Measurements from ENCODE around the gene SKOR2.

Gene SKOR2

DNA sequence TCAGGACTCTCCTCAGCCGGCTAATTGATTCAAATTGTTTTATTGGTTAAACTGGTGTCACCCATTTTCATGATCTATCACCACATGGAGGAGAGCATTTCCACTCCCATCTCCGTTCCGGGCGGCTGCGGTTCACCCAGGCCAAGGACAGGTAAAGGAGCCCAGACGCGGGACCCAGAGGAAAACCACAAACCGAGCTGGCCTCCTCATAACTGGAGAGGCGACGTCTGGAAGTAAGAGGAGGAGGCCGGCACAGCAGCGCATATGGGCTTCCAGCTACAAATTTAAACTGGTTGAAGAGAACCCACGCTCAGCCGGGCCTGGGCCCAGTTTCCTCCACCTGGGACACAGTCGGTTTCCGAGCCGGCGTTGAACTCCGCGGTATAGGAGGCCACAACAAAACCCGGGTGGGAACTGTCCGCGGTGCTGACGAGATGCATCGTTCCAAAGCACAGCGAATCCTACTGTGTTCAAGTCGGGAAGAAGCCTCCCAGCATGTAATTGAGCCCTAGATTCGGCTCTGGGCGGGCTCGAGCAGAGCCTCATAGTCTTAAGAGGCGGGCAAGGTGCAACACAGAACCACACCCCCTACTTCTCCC is 3.0 kb upstream of the SKOR2 start (continued):
- TF ChIP-seq OSR1 (CRISPR knock-in tag; IDR thresholded peaks at IDR 0.05) (no peak), ZNF8 (CRISPR knock-in tag; IDR thresholded peaks at IDR 0.05) (no peak), ESRRG (CRISPR knock-in tag; IDR thresholded peaks at IDR 0.05) (no peak), ZNF70 (CRISPR knock-in tag; IDR thresholded peaks at IDR 0.05) (no peak), ZC3H10 (CRISPR knock-in tag; IDR thresholded peaks at IDR 0.05) (no peak)
- TF ChIP-seq, protein P1, sequence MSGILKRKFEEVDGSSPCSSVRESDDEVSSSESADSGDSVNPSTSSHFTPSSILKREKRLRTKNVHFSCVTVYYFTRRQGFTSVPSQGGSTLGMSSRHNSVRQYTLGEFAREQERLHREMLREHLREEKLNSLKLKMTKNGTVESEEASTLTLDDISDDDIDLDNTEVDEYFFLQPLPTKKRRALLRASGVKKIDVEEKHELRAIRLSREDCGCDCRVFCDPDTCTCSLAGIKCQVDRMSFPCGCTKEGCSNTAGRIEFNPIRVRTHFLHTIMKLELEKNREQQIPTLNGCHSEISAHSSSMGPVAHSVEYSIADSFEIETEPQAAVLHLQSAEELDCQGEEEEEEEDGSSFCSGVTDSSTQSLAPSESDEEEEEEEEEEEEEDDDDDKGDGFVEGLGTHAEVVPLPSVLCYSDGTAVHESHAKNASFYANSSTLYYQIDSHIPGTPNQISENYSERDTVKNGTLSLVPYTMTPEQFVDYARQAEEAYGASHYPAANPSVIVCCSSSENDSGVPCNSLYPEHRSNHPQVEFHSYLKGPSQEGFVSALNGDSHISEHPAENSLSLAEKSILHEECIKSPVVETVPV (CRISPR knock-in tag; IDR thresholded peaks at IDR 0.05) = no peak
- TF ChIP-seq, protein P2, sequence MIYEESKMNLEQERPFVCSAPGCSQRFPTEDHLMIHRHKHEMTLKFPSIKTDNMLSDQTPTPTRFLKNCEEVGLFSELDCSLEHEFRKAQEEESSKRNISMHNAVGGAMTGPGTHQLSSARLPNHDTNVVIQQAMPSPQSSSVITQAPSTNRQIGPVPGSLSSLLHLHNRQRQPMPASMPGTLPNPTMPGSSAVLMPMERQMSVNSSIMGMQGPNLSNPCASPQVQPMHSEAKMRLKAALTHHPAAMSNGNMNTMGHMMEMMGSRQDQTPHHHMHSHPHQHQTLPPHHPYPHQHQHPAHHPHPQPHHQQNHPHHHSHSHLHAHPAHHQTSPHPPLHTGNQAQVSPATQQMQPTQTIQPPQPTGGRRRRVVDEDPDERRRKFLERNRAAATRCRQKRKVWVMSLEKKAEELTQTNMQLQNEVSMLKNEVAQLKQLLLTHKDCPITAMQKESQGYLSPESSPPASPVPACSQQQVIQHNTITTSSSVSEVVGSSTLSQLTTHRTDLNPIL (CRISPR knock-in tag; IDR thresholded peaks at IDR 0.05; ENCODE audit: low read depth) = no peak

DNA sequence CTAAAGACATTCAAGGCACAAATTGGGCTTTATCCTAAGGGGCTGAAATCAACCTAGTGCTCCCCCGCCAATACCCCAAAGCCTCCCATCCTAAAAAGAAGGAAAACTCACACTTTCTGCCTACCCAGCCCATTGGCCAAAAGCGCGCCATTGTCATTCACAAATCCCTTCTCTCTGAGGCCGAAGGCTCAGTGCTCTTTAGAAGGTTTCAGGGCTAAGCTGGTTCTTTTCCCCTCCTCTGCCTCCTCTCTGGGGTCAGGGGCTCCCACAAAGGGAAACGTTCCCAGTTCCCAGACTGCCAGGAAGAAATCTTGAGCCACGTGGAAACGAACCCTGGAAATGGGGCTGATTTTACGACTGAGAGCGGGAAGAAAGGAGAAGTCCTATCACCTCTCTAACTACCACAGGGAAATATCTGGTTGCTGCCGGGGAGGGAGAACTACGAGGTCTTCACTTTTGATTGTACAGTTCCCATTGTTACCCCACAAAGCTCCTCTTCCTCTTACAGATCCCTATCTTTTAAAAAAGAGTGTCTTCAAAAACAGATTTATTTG is 1.7 kb upstream of the SKOR2 start:
- no peak for ATAC-seq
- TF ChIP-seq ZC3H10 (CRISPR knock-in tag; IDR thresholded peaks at IDR 0.05) (no peak), RARB (CRISPR knock-in tag; IDR thresholded peaks at IDR 0.05) (no peak), ISL1 (CRISPR knock-in tag; IDR thresholded peaks at IDR 0.05) (no peak), ZNF8 (CRISPR knock-in tag; IDR thresholded peaks at IDR 0.05) (no peak), ZNF70 (CRISPR knock-in tag; IDR thresholded peaks at IDR 0.05) (no peak)
- TF ChIP-seq, protein P3, sequence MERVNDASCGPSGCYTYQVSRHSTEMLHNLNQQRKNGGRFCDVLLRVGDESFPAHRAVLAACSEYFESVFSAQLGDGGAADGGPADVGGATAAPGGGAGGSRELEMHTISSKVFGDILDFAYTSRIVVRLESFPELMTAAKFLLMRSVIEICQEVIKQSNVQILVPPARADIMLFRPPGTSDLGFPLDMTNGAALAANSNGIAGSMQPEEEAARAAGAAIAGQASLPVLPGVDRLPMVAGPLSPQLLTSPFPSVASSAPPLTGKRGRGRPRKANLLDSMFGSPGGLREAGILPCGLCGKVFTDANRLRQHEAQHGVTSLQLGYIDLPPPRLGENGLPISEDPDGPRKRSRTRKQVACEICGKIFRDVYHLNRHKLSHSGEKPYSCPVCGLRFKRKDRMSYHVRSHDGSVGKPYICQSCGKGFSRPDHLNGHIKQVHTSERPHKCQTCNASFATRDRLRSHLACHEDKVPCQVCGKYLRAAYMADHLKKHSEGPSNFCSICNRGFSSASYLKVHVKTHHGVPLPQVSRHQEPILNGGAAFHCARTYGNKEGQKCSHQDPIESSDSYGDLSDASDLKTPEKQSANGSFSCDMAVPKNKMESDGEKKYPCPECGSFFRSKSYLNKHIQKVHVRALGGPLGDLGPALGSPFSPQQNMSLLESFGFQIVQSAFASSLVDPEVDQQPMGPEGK (CRISPR knock-in tag; IDR thresholded peaks at IDR 0.05; ENCODE audit: borderline replicate concordance) = no peak

DNA sequence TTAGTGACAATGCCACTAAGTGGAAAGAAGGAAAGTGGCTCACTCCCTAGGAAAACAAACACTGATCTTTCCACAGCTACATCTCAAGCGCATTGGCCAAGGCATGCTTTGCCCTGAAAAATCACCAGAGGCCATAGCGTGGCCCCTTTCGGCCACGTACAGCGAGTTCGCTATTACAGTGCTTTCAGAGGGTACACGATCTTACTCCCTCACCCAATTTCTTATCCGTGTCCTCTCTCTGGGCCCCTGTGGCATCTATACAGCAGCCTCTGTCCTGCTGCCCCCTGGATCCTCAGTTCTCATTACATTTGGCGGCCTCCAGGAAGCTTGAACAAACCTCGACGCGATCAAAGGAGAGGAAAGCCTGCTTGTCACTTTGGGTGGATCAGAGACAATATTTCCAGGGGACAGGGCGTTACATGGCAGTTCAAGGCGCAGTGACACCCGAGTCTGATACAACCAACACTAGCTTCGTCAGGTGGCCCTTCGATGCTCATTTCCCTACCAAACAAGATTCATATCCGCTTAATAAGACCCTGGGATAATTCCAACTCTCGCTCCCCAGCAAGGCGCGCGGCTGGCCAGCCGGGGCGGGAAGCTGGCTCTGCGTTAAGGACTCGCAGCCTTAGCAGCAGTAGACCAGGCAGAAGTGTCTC is 941 bp downstream of the SKOR2 start:
- TF ChIP-seq ZFP30 (CRISPR knock-in tag; IDR thresholded peaks at IDR 0.05) (no peak), OSR1 (CRISPR knock-in tag; IDR thresholded peaks at IDR 0.05) (no peak), GLIS3 (CRISPR knock-in tag; IDR thresholded peaks at IDR 0.05) (no peak), RARB (CRISPR knock-in tag; IDR thresholded peaks at IDR 0.05) (no peak), BACH2 (CRISPR knock-in tag; IDR thresholded peaks at IDR 0.05; ENCODE audit: borderline replicate concordance) (no peak), ISL1 (CRISPR knock-in tag; IDR thresholded peaks at IDR 0.05) (no peak), TCF4 (CRISPR knock-in tag; IDR thresholded peaks at IDR 0.05; ENCODE audit: borderline replicate concordance) (no peak), SNAI2 (CRISPR knock-in tag; IDR thresholded peaks at IDR 0.05) (no peak), ZC3H10 (CRISPR knock-in tag; IDR thresholded peaks at IDR 0.05) (no peak), ESRRG (CRISPR knock-in tag; IDR thresholded peaks at IDR 0.05) (no peak), ZNF8 (CRISPR knock-in tag; IDR thresholded peaks at IDR 0.05) (no peak), TOX (CRISPR knock-in tag; IDR thresholded peaks at IDR 0.05; ENCODE audit: borderline replicate concordance) (no peak)
- TF ChIP-seq, protein P4, sequence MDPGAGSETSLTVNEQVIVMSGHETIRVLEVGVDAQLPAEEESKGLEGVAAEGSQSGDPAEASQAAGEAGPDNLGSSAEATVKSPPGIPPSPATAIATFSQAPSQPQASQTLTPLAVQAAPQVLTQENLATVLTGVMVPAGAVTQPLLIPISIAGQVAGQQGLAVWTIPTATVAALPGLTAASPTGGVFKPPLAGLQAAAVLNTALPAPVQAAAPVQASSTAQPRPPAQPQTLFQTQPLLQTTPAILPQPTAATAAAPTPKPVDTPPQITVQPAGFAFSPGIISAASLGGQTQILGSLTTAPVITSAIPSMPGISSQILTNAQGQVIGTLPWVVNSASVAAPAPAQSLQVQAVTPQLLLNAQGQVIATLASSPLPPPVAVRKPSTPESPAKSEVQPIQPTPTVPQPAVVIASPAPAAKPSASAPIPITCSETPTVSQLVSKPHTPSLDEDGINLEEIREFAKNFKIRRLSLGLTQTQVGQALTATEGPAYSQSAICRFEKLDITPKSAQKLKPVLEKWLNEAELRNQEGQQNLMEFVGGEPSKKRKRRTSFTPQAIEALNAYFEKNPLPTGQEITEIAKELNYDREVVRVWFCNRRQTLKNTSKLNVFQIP (CRISPR knock-in tag; IDR thresholded peaks at IDR 0.05; ENCODE audit: borderline replicate concordance, low read depth) = no peak
- TF ChIP-seq, protein P2 (CRISPR knock-in tag; IDR thresholded peaks at IDR 0.05; ENCODE audit: low read depth) = no peak
- TF ChIP-seq, protein P1 (CRISPR knock-in tag; IDR thresholded peaks at IDR 0.05) = no peak
- TF ChIP-seq, protein P3 (CRISPR knock-in tag; IDR thresholded peaks at IDR 0.05; ENCODE audit: borderline replicate concordance) = no peak
- ATAC-seq = no peak

All from SK-N-SH treated with all-trans-retinoic acid at 6 μM for 48 hours (cell line).